NCI-H2196 (cell line): ENCODE results near the gene C19orf12.

ENCODE experiments used
- DNase-seq: peaks from one replicate; lab custom pipeline; 2025; ENCODE audit not compliant: unreplicated experiment; lab: John Stamatoyannopoulos, UW

Gene C19orf12

DNA sequence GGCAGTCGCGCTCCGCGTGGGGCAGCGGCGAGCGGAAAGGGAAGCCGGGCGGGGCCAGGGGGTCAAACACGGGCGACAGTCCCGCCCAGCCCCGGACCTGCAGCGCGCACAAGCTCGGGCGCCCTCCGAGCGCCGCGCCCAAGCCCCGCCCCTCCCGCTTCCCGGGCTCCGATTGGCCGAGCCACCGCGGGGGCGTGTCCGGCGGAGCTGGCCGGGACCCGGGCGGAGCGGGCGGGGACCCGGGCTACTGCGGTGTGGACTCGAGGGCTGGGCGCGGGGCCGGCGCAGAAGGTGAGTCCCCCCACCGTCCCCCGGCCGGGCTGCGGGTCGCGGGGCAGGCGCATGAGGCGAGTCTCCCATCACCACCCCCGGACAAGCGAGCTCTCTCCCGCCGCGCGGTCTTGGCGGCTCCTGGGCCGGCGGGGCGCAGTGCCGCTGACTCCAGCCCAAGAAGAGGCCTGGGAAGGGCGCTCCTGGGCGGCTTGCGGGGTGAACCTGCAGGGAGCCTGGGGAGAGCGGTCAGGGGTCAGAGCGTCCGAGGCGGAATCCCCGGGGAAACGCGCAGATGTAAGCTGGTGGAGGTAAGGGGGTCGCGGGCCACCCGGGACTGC is 49.7 kb downstream of the C19orf12 start, which contains the start of gene PLEKHF1:
TSS of gene PLEKHF1 (plus strand) at position 247 of the 611 bp plus-strand sequence. CDS start 8,379 bp downstream, outside the sequence.
- peak; percentile 85 for DNase-seq

DNA sequence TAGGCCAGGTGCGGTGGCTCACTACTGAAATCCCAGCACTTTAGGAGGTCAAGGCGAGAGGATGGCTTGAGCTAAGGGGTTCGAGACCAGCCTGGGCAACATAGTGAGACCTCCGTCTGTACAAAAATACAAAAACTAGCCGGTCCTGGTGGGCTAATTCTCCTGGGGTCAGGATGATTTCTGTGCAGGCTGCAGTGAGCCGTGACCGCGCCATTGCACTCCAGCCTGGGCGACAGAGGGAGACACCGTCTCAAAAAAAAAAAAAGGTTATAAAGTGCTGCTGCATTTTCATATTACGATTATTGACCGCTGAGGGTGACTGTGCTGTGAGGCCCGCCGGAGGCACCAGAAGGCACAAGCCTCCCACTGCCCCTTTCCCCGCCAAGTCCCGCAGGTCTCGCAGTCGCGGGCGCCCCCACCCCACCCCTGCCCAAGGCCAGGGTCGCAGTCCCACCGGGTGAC is 50.3 kb downstream of the C19orf12 start:
- no peak for DNase-seq

DNA sequence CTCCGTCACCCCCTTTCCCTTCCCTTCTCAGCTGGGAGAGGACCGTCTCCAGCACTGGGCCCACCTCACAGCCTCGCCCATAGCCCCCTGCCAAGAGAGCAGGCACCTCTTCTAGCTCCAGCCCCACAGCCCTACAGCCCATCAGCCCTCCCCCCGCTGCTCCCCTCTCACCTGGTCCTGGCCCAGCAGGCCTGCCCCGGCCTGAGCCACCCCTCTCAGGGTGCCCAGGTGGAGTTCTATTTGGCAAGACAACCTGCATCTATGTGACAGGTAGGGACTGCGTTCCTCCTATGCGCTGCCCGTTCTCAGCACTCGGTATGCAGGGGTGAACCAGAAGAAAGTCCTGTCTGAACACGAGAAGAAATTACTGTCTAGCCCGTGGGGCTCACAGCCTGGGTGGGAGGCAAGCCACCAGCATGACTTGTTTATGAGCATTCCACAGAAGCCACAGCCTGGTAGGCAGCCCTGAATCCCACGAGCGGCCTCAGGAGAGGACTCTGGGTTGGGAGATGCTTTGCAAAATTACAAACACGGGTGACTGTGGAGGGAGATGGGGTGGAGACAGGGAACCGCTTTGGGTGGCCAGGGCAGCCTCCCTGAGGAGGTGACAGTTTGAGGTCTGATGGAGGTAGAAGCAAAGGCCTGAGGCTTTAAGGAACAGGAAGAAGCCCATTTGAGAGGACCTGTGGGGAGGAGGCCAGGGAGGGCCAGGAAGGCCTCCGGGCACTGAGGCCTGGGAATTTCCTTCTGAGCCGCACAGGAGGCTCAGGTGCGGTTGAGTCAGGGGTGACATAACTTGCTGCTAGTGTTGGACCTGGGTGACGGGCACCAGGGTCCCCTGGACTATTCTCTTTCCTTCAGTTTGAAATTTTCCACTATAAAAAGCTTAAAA is 51.0 kb downstream of the C19orf12 start:
- no peak for DNase-seq

DNA sequence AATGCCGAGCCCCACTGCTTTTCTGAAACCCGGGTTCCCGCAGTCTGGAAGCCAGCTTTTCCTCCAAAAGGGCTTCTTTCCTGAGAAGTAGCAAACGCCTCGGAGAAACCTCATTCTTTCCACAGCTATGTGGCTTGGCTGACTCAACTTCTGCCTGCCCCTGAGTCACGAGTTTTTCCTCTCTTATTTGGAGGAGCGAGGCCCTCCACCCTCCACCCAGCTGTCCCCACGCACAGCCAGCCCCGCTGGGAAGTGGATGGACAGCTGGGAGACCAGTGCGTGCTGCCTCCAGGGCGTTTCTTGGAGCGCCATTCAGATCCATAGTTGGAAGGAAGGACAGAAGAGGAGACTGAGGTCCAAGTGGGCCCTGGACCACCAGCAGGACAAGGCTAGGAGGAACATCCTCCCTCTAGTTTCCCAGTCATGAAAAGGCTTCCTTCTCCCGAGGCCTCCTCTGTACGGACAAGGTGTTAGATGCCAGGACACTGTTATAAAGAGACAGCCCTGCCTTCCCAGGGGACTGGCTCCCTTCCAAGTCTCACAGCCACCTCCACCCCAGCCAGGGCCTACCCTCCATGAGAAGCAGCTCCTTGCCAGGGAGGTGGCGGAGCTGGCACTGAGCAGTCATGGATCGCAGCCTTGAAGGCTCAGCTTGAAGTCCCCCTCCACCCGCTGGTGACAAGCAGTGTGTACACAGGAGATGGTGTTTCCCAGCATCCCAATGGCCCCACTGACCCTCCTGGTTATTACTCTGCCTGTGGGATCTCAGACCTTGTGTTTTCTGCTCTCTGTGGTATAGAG is 52.3 kb downstream of the C19orf12 start:
- peak; percentile 29 for DNase-seq

DNA sequence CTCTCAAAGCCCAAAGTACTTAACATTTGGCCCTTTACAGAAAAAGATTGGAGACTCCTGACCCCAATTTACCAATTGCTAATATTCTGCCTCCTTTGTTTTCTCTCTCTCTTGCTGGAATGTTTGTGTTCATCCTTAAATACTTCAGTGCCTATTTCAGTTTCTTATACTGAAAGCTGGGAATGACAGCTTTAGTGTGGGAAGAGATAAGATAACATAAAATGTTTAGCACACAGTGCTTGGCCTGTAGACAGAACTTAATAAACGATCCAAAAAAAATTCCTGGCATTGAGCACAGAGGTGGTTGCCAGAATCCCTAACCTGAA is 52.8 kb downstream of the C19orf12 start:
- DNase-seq: no peak

- no peak for DNase-seq
These were observed 54.2 kb downstream of the C19orf12 start for GRCh38 chr19:29660835-29661234.

GRCh38 chr19:29658221-29658991 is 56.7 kb downstream of the C19orf12 start:
- DNase-seq: no peak

GRCh38 chr19:29655648-29656335 is 59.3 kb downstream of the C19orf12 start:
- DNase-seq: no peak

DNA sequence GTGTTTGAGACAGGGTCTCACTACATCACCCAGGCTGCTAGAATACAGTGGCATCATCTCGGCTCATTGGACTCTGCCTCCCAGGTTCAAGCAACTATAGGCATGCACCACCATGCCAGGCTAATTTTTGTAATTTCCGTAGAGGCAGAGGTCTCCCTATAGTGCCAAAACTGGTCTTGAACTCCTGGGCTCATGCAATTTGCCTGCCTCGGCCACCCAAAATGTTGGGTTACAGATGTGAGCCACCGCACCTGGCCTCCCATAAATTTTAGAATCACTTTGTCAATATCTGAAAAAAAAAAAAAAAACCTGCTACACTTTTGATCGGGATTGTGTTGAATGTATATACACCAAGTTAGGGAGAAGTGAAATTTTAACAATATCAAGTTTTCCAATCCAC is 61.7 kb downstream of the C19orf12 start:
- DNase-seq: no peak

- DNase-seq: no peak
These were observed 63.3 kb downstream of the C19orf12 start for GRCh38 chr19:29651622-29652394.

- no peak for DNase-seq
These were observed 64.2 kb downstream of the C19orf12 start for GRCh38 chr19:29650772-29651387.
